Iris pigment epithelial cell (primary cell): ENCODE data around the gene CPNE5.
"Not testable (repeated sequence)": the region's sequence is repeated elsewhere in the genome, so short reads cannot be mapped to it uniquely, and the experiment has no call there.

Source experiments
- DNase-seq: peaks from one replicate; pipeline ENCODE4 v3.0.0-alpha.2; 2011; ENCODE audit warnings: low read depth

The CPNE5 gene

DNA sequence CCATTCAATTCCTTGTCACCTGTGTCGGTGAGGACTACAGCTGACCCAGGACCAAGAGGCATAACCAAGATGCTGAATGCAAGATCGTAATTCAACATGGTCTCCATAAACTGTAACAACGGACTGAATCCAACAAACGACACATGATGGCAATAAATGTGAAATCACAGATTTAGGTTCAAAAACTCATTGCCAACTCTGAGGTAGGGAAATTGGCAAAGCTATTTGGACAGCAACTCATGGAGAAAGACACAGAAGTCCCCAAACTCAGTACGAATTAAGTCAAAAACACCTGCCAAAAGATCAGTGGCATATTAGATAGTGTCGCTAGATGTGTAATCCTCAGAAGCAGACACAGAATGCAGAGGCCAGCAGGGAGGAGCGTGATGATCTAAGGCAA, 25.0 kb downstream of the CPNE5 start:
- no peak for DNase-seq

- no peak for DNase-seq
These were observed 25.7 kb downstream of the CPNE5 start for GRCh38 chr6:36813526-36813925.

- DNase-seq: not testable (repeated sequence)
These were observed 26.2 kb downstream of the CPNE5 start for GRCh38 chr6:36813047-36813446.

DNA sequence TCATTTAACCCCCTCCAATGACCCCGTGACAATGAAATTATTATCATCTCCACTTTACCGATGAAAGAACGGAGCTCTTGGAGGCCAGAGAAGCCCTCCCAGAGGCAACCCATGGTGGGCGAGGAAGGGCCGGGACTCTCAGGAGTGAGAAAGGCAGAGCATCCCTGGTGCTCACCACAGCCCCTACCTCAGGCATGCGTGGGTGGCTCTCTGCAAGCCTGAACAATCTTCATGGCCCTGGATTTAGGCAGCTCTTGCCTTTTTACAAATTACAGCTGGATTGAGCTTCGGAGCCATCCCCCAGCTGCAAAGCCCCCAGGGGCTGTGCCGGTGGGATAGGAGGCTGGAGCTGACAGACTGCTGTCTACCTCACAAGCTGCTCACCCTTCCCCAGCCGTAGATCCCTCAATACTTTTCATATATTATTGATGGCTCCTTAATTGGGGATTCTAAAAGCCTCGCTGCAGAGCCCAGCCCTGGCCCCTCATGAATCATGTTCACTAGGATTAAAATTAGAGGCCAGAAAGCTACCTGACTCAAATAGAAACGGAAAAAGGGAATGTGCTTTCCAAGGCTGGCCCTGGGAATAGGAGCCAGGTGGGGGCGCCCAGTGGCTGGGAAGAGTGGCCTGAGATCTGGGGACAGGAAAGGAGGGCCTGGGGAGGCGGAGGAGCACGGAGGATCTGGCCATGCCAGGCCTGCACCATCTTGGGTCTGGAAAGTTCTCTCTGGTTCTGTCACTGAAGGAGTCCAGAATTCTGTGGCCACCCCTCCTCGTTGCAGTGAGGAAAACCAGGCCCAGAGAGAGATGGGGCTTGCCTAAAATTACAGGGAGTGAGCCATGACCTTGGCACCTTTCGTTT, 29.1 kb downstream of the CPNE5 start:
- no peak for DNase-seq

- DNase-seq: no peak
These were observed 30.1 kb downstream of the CPNE5 start for GRCh38 chr6:36809156-36809555.

DNA sequence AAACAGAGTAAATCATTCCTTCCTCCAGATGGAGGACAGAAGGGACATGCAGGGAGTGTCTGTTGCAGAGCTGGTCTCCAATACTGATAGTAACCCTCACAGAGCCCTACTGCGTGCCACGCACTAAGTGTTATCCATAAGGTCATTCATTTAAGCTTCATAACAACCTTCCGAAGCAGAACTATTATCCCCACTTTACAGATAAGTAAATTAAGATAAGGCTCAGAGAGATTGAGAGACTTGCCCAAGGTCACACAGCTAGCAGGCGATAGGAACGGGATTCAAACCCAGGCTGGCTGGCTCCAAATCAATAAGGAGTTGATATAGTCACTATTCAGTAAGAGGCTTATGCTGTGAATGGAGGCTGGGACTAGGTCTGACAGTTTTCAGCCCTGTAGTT, 30.6 kb downstream of the CPNE5 start:
- DNase-seq: no peak

GRCh38 chr6:36807750-36808149, 31.5 kb downstream of the CPNE5 start:
- DNase-seq: no peak

- no peak for DNase-seq
These were observed 32.1 kb downstream of the CPNE5 start for GRCh38 chr6:36807143-36807542.

GRCh38 chr6:36805917-36806316, 33.3 kb downstream of the CPNE5 start:
- no peak for DNase-seq

DNA sequence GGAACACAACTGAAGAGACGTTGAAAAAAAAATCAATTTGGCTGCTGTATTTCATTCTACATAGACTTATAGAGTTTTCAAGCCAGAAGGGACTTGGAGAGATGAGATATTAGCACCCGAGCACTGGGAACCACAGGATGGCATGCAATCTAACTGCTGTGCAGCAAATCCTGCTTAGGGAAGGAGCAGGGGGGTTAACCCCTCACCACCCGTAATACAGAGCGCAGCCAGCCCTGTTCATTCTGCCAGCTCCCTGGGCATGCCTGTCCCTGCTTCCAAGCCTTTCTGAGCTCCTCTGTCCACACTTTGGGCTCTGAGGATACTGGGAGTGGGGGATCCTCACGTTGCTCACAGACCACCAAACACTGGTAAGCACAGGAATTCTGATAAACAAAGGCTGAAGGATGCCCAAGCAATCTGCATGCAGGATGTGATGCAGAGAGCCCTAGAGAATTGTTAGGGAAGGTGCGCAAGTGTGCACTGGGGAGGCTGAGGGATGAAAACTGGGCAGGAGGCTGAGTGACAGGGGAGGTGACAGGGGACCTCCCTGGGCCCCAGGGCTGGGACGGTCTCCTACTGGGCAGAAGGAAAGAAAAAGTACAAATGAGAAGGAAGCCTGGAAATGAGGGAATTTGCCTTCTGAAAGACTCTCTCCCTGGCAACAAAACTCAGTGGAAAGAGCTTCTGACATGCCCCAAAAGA, 34.0 kb downstream of the CPNE5 start:
- DNase-seq: no peak

DNA sequence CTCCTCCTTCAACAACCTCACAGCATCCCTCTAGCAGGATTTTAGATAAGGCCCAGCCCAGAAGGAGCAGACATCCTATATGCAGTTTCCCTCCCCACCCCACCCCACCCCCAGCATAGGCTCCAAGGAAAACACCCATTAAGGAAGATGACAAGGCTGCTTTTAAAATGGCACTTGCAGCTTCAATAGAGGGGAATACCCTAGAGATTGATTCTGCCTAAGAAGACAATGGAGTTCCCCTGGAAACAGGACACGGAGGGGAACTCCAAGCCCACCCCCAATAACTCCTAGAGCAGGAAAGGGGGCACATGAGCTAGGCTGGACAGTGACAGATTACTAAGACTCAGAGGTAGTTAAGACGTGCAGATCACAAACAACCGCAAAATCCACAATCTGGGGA, 34.7 kb downstream of the CPNE5 start:
- no peak for DNase-seq

DNA sequence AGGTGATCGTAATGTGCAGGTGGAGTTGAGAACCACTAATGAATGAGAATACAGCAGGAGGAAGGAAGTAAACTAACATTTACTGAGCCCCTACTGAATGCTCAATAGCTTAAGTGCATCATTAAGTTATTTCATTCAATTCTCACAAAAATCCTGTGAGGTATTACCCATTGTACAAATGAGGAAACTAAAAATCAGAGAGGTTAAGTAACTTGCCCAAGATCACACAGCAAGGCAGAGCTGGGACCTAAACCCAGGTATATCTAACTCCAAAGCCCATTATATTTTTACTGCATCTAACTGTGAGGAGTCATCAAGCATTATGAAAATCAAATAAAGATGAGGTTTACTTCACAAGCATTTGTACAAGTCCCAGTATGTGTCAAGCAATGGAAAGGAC, 35.3 kb downstream of the CPNE5 start:
- no peak for DNase-seq

GRCh38 chr6:36803482-36803881, 35.8 kb downstream of the CPNE5 start:
- no peak for DNase-seq

- DNase-seq: no peak
These were observed 38.8 kb downstream of the CPNE5 start for GRCh38 chr6:36800223-36801076.

GRCh38 chr6:36798852-36799251, 40.4 kb downstream of the CPNE5 start:
- DNase-seq: no peak

GRCh38 chr6:36797653-36798052, 41.6 kb downstream of the CPNE5 start:
- DNase-seq: no peak

DNA sequence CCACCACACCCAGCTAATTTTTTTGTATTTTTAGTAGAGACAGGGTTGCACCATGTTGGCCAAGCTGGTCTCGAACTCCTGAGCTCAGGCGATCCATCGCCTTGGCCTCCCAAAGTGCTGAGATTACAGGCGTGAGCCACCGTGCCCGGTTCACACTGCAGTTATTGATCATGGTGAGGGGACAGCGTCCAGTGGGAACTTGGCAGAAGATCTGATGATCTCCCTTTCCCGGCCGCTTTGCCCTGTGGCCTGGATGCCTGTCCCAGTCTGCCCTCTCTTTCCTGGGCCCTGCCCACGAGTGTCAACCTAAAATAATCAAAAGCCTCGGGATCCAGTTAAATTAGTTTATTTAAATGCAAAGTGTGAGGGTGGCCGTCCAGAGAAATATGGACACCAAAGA, 42.2 kb downstream of the CPNE5 start:
- no peak for DNase-seq

DNA sequence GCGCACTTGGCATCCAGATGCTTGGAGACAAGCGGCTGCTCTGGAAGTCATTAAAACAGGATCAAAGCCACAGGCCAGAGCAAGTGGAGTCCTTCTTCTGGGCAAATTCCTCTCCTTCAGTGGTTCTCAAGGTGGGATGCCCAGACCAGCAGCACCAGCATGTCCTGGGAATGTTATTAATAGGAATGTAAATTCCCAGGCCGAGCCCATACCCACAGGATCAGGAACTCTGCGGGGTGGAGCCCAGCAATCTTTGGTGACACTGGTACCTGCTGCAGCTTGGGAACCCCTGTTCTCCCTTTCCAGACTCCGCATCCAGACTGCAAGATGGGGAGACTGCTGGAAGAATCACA, 44.6 kb downstream of the CPNE5 start:
- no peak for DNase-seq

DNA sequence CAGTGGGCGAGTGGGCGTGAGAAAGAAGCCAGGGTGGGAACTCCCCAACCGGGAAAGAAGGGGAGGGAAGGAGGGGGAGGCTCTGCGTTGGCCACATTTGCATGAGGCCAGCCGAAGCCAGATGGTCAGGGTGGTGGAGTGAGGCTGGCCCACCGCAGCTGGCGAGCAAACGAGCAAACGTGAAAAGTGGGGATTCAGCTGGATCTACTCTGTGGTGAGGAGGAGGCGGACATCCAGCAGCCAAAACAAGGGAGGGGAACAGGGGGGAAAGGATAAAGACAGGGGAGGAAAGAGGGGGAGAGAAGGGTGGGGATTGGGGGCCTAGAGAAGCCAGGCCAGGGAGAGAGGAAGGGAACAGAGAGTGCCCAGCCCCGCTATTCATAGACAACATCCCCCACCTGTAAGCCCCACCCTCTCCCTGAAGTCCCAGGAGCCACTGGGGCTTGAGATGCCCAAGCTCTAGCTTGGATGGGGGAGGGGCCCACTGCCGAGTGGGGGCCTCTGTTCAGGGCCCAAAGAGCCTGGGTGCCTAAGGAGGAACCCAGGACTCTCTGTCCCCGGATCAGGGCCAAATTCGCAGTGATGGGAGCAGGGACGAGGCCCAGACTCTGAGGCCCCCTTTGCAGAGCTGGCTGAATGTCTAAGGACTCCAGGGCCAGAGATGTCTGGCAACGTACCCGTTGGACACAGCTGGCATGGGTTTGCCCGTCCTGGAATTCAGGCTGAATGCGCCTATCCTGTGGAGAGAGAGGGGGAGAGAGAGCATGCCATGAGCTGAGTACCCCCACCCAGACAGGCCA, 45.1 kb downstream of the CPNE5 start:
- no peak for DNase-seq

- DNase-seq: no peak
These were observed 45.8 kb downstream of the CPNE5 start for GRCh38 chr6:36793296-36793912.

- no peak for DNase-seq
These were observed 47.6 kb downstream of the CPNE5 start for GRCh38 chr6:36791521-36792135.
